OCI-LY3 (cell line): ENCODE measurements around the gene SEZ6L.

Source experiments
- EZH2phosphoT487 ChIP-seq: fragments of 200-600 bp; shearing (Covaris generic); IDR thresholded peaks from 2 replicates; pipeline ENCODE4 v1.6.1; 2018; ENCODE audit warnings: antibody characterized with exemption, mixed run types, low read depth
- TF ChIP-seq, protein P1 (sequence below): fragments of 200-600, 300-600 bp; sonication (generic); IDR thresholded peaks from 2 replicates; pipeline ENCODE4 v1.5.1; 2014; ENCODE audit warnings: antibody characterized with exemption, low read length, low read depth

DNA sequence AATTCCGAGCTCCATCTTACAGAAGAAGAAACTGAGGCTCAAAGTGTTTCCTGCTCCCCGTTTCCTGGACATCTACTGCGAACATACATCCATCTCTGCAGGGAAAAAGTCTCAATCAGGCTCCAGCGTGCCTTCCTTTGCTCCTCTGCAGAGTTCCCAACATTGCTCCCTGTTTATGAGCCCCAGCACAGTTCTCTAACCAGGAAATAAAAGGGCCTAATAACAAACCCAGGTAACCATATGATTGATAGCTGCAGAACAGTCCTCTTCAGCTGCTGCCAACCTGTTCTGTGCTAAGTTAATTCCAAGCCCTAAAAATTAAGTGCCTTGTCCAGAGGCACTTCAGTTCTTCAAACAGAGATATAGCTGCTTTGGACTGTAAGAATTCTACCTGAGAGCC lies 154.9 kb downstream of the SEZ6L start:
- TF ChIP-seq, protein P1, sequence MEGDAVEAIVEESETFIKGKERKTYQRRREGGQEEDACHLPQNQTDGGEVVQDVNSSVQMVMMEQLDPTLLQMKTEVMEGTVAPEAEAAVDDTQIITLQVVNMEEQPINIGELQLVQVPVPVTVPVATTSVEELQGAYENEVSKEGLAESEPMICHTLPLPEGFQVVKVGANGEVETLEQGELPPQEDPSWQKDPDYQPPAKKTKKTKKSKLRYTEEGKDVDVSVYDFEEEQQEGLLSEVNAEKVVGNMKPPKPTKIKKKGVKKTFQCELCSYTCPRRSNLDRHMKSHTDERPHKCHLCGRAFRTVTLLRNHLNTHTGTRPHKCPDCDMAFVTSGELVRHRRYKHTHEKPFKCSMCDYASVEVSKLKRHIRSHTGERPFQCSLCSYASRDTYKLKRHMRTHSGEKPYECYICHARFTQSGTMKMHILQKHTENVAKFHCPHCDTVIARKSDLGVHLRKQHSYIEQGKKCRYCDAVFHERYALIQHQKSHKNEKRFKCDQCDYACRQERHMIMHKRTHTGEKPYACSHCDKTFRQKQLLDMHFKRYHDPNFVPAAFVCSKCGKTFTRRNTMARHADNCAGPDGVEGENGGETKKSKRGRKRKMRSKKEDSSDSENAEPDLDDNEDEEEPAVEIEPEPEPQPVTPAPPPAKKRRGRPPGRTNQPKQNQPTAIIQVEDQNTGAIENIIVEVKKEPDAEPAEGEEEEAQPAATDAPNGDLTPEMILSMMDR: no peak
- no peak for TF ChIP-seq EZH2phosphoT487
